ENCODE data around the gene C11orf24.
"Not testable (repeated sequence)": the region's sequence is repeated elsewhere in the genome, so short reads cannot be mapped to it uniquely, and the experiment has no call there.

The C11orf24 gene

GRCh38 chr11:68254421-68254820, 17.4 kb downstream of the C11orf24 start:
- TF ChIP-seq ZNF70 (CRISPR knock-in tag; IDR thresholded peaks at IDR 0.05): no peak
- no peak for TF ChIP-seq ZFP30 (CRISPR knock-in tag; IDR thresholded peaks at IDR 0.05)
- TF ChIP-seq BACH2 (CRISPR knock-in tag; IDR thresholded peaks at IDR 0.05; ENCODE audit: borderline replicate concordance): no peak
- no peak for TF ChIP-seq ZC3H10 (CRISPR knock-in tag; IDR thresholded peaks at IDR 0.05)
- TF ChIP-seq CSDC2 (CRISPR knock-in tag; IDR thresholded peaks at IDR 0.05): no peak
- TF ChIP-seq RARB (CRISPR knock-in tag; IDR thresholded peaks at IDR 0.05): no peak
- TF ChIP-seq SNAI2 (CRISPR knock-in tag; IDR thresholded peaks at IDR 0.05): no peak
- TF ChIP-seq ZFP3 (CRISPR knock-in tag; IDR thresholded peaks at IDR 0.05): no peak
- TF ChIP-seq ZNF8 (CRISPR knock-in tag; IDR thresholded peaks at IDR 0.05): no peak
- no peak for TF ChIP-seq ARNTL (CRISPR knock-in tag; IDR thresholded peaks at IDR 0.05; ENCODE audit: borderline replicate concordance, low read depth)
- TF ChIP-seq, protein P1, sequence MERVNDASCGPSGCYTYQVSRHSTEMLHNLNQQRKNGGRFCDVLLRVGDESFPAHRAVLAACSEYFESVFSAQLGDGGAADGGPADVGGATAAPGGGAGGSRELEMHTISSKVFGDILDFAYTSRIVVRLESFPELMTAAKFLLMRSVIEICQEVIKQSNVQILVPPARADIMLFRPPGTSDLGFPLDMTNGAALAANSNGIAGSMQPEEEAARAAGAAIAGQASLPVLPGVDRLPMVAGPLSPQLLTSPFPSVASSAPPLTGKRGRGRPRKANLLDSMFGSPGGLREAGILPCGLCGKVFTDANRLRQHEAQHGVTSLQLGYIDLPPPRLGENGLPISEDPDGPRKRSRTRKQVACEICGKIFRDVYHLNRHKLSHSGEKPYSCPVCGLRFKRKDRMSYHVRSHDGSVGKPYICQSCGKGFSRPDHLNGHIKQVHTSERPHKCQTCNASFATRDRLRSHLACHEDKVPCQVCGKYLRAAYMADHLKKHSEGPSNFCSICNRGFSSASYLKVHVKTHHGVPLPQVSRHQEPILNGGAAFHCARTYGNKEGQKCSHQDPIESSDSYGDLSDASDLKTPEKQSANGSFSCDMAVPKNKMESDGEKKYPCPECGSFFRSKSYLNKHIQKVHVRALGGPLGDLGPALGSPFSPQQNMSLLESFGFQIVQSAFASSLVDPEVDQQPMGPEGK (CRISPR knock-in tag; IDR thresholded peaks at IDR 0.05; ENCODE audit: borderline replicate concordance): no peak

GRCh38 chr11:68251765-68252164, 20.0 kb downstream of the C11orf24 start:
- ATAC-seq: no peak
- TF ChIP-seq GLIS3 (CRISPR knock-in tag; IDR thresholded peaks at IDR 0.05): no peak
- no peak for TF ChIP-seq ZFP3 (CRISPR knock-in tag; IDR thresholded peaks at IDR 0.05)
- TF ChIP-seq OSR1 (CRISPR knock-in tag; IDR thresholded peaks at IDR 0.05): no peak
- TF ChIP-seq ZFP30 (CRISPR knock-in tag; IDR thresholded peaks at IDR 0.05): no peak
- TF ChIP-seq ZNF70 (CRISPR knock-in tag; IDR thresholded peaks at IDR 0.05): no peak

More at GRCh38 chr11:68254421-68254820, 17.4 kb downstream of the C11orf24 start:
- ATAC-seq: no peak

DNA sequence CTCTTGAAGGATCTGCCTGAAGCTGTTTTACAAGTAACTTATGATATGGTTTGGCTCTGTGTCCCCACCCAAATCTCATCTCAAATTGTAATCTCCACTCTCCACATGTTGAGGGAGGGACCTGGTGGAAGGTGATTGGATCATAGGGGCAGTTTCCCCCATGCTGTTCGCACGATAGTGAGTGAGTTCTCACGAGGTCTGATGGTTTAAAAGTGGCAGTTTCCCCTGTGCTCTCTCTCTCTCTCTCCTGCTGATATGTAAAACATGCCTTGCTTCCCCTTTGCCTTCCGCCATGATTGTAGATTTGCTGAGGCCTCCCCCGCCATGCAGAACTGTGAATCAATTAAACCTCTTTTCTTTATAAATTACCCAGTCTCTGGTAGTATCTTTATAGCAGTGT, 26.9 kb downstream of the C11orf24 start:
- not testable (repeated sequence) for ATAC-seq

GRCh38 chr11:68243847-68244246, 27.9 kb downstream of the C11orf24 start:
- ATAC-seq: not testable (repeated sequence)

DNA sequence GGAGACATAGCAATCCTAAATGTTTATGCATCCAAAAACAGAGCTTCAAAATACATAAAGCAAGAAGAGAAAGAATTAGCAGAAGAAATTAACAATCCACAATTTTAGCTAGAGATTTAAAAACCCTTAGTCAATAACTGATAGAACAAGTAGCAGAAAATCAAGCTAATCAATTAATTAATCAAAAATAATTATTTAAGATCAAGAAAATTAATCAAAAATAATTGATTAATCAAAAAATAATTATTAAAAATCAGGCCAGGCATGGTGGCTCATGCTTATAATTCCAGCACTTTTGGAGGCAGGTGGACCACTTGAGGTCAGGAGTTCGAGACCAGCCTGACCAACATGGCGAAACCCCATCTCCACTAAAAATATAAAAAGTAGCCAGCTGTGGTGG, 29.2 kb downstream of the C11orf24 start:
- ATAC-seq: no peak
- no peak for TF ChIP-seq ZFP30 (CRISPR knock-in tag; IDR thresholded peaks at IDR 0.05)
- no peak for TF ChIP-seq RARB (CRISPR knock-in tag; IDR thresholded peaks at IDR 0.05)
- TF ChIP-seq, protein P2, sequence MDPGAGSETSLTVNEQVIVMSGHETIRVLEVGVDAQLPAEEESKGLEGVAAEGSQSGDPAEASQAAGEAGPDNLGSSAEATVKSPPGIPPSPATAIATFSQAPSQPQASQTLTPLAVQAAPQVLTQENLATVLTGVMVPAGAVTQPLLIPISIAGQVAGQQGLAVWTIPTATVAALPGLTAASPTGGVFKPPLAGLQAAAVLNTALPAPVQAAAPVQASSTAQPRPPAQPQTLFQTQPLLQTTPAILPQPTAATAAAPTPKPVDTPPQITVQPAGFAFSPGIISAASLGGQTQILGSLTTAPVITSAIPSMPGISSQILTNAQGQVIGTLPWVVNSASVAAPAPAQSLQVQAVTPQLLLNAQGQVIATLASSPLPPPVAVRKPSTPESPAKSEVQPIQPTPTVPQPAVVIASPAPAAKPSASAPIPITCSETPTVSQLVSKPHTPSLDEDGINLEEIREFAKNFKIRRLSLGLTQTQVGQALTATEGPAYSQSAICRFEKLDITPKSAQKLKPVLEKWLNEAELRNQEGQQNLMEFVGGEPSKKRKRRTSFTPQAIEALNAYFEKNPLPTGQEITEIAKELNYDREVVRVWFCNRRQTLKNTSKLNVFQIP (CRISPR knock-in tag; IDR thresholded peaks at IDR 0.05; ENCODE audit: borderline replicate concordance, low read depth): no peak
- TF ChIP-seq TOX (CRISPR knock-in tag; IDR thresholded peaks at IDR 0.05; ENCODE audit: borderline replicate concordance): no peak
- TF ChIP-seq ZNF70 (CRISPR knock-in tag; IDR thresholded peaks at IDR 0.05): no peak
- TF ChIP-seq ARNTL (CRISPR knock-in tag; IDR thresholded peaks at IDR 0.05; ENCODE audit: borderline replicate concordance, low read depth): no peak
- no peak for TF ChIP-seq CSDC2 (CRISPR knock-in tag; IDR thresholded peaks at IDR 0.05)
- TF ChIP-seq PPARA (CRISPR knock-in tag; IDR thresholded peaks at IDR 0.05; ENCODE audit: borderline replicate concordance): no peak
- no peak for TF ChIP-seq TCF4 (CRISPR knock-in tag; IDR thresholded peaks at IDR 0.05; ENCODE audit: borderline replicate concordance)
- TF ChIP-seq SNAI2 (CRISPR knock-in tag; IDR thresholded peaks at IDR 0.05): no peak
- no peak for TF ChIP-seq ZNF8 (CRISPR knock-in tag; IDR thresholded peaks at IDR 0.05)
- TF ChIP-seq ZNF565 (CRISPR knock-in tag; conservative IDR thresholded peaks at IDR 0.05; ENCODE audit: low read depth): no peak
- TF ChIP-seq, protein P3, sequence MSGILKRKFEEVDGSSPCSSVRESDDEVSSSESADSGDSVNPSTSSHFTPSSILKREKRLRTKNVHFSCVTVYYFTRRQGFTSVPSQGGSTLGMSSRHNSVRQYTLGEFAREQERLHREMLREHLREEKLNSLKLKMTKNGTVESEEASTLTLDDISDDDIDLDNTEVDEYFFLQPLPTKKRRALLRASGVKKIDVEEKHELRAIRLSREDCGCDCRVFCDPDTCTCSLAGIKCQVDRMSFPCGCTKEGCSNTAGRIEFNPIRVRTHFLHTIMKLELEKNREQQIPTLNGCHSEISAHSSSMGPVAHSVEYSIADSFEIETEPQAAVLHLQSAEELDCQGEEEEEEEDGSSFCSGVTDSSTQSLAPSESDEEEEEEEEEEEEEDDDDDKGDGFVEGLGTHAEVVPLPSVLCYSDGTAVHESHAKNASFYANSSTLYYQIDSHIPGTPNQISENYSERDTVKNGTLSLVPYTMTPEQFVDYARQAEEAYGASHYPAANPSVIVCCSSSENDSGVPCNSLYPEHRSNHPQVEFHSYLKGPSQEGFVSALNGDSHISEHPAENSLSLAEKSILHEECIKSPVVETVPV (CRISPR knock-in tag; IDR thresholded peaks at IDR 0.05): no peak
- TF ChIP-seq, protein P4, sequence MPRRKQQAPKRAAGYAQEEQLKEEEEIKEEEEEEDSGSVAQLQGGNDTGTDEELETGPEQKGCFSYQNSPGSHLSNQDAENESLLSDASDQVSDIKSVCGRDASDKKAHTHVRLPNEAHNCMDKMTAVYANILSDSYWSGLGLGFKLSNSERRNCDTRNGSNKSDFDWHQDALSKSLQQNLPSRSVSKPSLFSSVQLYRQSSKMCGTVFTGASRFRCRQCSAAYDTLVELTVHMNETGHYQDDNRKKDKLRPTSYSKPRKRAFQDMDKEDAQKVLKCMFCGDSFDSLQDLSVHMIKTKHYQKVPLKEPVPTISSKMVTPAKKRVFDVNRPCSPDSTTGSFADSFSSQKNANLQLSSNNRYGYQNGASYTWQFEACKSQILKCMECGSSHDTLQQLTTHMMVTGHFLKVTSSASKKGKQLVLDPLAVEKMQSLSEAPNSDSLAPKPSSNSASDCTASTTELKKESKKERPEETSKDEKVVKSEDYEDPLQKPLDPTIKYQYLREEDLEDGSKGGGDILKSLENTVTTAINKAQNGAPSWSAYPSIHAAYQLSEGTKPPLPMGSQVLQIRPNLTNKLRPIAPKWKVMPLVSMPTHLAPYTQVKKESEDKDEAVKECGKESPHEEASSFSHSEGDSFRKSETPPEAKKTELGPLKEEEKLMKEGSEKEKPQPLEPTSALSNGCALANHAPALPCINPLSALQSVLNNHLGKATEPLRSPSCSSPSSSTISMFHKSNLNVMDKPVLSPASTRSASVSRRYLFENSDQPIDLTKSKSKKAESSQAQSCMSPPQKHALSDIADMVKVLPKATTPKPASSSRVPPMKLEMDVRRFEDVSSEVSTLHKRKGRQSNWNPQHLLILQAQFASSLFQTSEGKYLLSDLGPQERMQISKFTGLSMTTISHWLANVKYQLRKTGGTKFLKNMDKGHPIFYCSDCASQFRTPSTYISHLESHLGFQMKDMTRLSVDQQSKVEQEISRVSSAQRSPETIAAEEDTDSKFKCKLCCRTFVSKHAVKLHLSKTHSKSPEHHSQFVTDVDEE (CRISPR knock-in tag; IDR thresholded peaks at IDR 0.05): no peak
- no peak for TF ChIP-seq OSR1 (CRISPR knock-in tag; IDR thresholded peaks at IDR 0.05)
- TF ChIP-seq ISL1 (CRISPR knock-in tag; IDR thresholded peaks at IDR 0.05): no peak
- no peak for TF ChIP-seq ZC3H10 (CRISPR knock-in tag; IDR thresholded peaks at IDR 0.05)

Data from SK-N-SH treated with all-trans-retinoic acid at 6 μM for 48 hours (cell line).